ENCODE measurements around the gene CYREN.

Gene CYREN

DNA sequence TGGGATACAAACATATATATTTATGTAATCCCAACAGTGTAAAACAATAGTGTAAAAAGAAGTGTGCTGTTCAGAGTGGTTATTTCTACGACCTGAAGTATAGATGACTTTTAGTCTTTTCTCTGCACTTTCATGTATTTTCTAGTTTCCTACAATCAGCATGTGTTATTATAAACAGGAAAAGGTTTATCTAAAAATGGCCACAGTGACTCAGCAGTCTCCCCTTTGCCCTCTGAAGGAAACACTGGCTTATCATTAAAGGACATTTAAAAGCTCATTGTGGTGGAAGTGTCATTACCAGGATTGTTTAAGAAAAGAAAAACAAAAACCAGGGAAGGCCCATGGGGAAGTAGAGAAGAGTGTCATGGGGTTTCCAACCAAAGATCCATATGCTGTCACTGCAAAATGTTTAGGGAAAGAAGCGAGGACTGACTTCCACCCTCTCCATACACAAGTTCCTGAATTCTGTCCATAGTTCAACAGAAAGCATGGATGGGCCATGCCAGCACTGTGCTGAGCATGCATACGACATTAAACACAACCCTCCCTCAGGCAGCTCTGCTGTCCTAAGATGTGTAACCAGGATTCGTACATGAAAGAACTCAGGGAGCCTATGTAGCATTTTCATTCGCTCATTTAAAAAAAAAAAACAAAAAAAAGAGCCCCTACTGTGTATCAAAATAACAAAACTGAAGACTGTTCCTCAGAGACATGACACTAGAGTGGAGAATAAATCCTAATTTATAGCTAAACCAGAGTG, 10.2 kb downstream of the CYREN start:
- no peak overlapping the region for H3K27ac ChIP-seq (ENCODE audit: low read length)
- no peaks in the 10 kb centered on the region for H3K79me2 ChIP-seq (ENCODE audit: low read length)

DNA sequence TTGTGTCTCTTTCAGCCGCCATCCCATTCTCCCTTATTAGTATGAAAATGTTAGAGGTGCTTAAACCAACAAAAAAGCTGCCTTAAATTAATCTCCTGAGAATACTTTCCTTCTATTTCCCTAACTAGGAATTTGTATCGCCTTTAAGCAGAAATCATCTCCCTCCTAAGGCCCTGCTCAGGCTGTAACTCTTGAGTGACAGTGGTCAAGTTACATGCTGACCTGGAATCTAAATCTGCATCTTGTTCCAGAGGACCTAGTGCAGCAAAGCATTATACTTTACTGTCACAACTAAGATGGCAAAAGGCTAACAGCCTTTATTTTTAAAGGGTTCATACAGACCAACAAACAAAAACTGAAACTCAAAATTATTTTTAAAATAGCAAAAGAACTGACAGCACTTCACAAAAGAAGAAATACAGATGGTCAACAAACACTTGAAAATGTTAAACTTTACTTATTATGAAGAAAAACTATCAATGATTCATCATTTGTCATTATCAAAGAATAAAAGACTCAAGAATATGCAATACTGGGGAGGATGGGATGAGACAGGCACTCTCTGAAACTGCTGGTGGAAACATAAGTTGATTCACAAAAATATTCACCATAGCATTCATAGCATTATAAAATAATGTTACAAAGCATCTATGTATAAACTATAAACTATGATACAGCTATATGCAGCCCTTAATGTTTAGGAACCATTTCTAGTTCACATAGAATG, 11.0 kb downstream of the CYREN start:
- Histone ChIP-seq H2AFZ (ENCODE audit: low read depth, low read length) (no peak overlapping the region), H3K27ac (ENCODE audit: low read length) (no peak overlapping the region)

More for the DNA sequence above, 10.2 kb downstream of the CYREN start:
- no peak overlapping the region; the same call in 1 of the 2 replicates for H3K4me2 ChIP-seq (ENCODE audit: low read length)
- no peak overlapping the region for H3K4me3 ChIP-seq (ENCODE audit: low read length)
- H3K9ac ChIP-seq (ENCODE audit: low read length): no peak overlapping the region
- H4K20me1 ChIP-seq (ENCODE audit: insufficient read depth, low read length): no peaks in the 10 kb centered on the region
- TF ChIP-seq, protein P1, sequence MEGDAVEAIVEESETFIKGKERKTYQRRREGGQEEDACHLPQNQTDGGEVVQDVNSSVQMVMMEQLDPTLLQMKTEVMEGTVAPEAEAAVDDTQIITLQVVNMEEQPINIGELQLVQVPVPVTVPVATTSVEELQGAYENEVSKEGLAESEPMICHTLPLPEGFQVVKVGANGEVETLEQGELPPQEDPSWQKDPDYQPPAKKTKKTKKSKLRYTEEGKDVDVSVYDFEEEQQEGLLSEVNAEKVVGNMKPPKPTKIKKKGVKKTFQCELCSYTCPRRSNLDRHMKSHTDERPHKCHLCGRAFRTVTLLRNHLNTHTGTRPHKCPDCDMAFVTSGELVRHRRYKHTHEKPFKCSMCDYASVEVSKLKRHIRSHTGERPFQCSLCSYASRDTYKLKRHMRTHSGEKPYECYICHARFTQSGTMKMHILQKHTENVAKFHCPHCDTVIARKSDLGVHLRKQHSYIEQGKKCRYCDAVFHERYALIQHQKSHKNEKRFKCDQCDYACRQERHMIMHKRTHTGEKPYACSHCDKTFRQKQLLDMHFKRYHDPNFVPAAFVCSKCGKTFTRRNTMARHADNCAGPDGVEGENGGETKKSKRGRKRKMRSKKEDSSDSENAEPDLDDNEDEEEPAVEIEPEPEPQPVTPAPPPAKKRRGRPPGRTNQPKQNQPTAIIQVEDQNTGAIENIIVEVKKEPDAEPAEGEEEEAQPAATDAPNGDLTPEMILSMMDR (IDR thresholded peaks at IDR 0.05; ENCODE audit: low read depth, low read length): no peak
- no peak for TF ChIP-seq EZH2phosphoT487 (IDR thresholded peaks at IDR 0.05; ENCODE audit: low read depth)
- H3K27me3 ChIP-seq (ENCODE audit: low read depth, low read length): no peaks in the 10 kb centered on the region
- peaks cover 11% of the 10 kb centered on the region for H3K4me1 ChIP-seq (ENCODE audit: low read length)
- peaks cover 52% of the 10 kb centered on the region for H3K36me3 ChIP-seq (replicated peaks; ENCODE audit: low read depth, low read length)
- H2AFZ ChIP-seq (ENCODE audit: low read depth, low read length): no peak overlapping the region
- peaks cover 23% of the 10 kb centered on the region; the same call in 1 of the 2 replicates for H3K9me3 ChIP-seq (ENCODE audit: insufficient read depth, low read length)

DNA sequence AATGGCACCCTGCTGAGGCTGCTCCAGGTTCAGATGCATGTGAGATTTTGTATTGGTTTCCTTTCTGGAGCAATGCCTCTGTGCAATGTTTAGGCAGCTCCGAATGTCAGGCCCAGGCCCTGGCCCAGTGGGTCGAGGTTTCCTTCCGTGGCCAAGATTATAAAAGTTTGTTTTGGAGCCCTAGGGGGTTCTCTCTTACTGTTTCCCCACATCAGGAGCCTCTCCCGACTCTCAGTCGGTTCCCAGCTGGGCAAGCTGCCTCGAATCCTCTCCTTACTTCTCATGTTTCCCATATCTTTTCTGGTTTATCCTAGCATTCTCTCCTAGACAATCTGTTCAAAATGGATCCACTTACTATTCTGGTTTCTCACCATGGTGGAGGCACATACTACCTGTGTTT, 11.6 kb downstream of the CYREN start:
- H2AFZ ChIP-seq (ENCODE audit: low read depth, low read length): no peak overlapping the region
- H3K27me3 ChIP-seq (ENCODE audit: low read depth, low read length): no peaks in the 10 kb centered on the region
- no peaks in the 10 kb centered on the region for H4K20me1 ChIP-seq (ENCODE audit: insufficient read depth, low read length)
- H3K79me2 ChIP-seq (ENCODE audit: low read length): no peaks in the 10 kb centered on the region
- H3K4me1 ChIP-seq (ENCODE audit: low read length): peaks cover 11% of the 10 kb centered on the region
- H3K9ac ChIP-seq (ENCODE audit: low read length): no peak overlapping the region
- H3K4me3 ChIP-seq (ENCODE audit: low read length): no peak overlapping the region
- no peak overlapping the region for H3K4me2 ChIP-seq (ENCODE audit: low read length)
- peaks cover 39% of the 10 kb centered on the region for H3K36me3 ChIP-seq (replicated peaks; ENCODE audit: low read depth, low read length)
- peaks cover 27% of the 10 kb centered on the region; the same call in 1 of the 2 replicates for H3K9me3 ChIP-seq (ENCODE audit: insufficient read depth, low read length)
- TF ChIP-seq EZH2phosphoT487 (IDR thresholded peaks at IDR 0.05; ENCODE audit: low read depth): no peak
- TF ChIP-seq, protein P1 (IDR thresholded peaks at IDR 0.05; ENCODE audit: low read depth, low read length): no peak
- no peak overlapping the region for H3K27ac ChIP-seq (ENCODE audit: low read length)

More for the DNA sequence above, 11.0 kb downstream of the CYREN start:
- H3K36me3 ChIP-seq (replicated peaks; ENCODE audit: low read depth, low read length): peaks cover 46% of the 10 kb centered on the region
- H3K4me2 ChIP-seq (ENCODE audit: low read length): no peak overlapping the region
- no peak for TF ChIP-seq EZH2phosphoT487 (IDR thresholded peaks at IDR 0.05; ENCODE audit: low read depth)
- TF ChIP-seq, protein P1 (IDR thresholded peaks at IDR 0.05; ENCODE audit: low read depth, low read length): no peak
- no peaks in the 10 kb centered on the region for H3K27me3 ChIP-seq (ENCODE audit: low read depth, low read length)
- no peak overlapping the region for H3K9ac ChIP-seq (ENCODE audit: low read length)
- H3K79me2 ChIP-seq (ENCODE audit: low read length): no peaks in the 10 kb centered on the region
- H3K4me3 ChIP-seq (ENCODE audit: low read length): no peak overlapping the region
- H3K4me1 ChIP-seq (ENCODE audit: low read length): peaks cover 11% of the 10 kb centered on the region
- no peaks in the 10 kb centered on the region for H4K20me1 ChIP-seq (ENCODE audit: insufficient read depth, low read length)
- peaks cover 24% of the 10 kb centered on the region; the same call in 1 of the 2 replicates for H3K9me3 ChIP-seq (ENCODE audit: insufficient read depth, low read length)

DNA sequence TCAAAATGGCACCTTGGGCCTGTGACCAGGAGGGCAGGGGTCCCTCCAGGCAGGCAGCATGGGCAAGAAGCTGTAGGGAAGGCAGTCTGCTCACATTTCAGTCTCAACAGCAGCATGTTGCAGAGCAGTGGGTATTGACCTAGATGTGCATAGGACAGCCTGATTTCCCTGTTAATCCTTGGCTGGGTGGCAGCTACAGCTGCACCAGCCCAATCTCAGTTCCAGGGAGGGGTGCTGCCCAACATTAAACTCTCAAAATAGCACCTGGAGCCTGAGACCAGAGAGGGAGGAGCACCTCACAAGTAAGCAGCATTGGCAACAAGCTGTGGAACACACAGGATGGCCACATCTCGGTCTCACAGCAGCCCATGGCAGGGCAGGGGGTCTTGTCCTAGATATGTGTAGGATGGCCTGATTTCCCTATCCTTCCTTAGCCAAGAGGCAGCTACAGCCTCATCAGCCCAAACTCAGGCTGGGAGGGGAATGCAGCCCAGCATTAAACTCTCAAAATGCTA, 12.3 kb downstream of the CYREN start:
- Histone ChIP-seq H3K9me3 (ENCODE audit: insufficient read depth, low read length) (peaks cover 27% of the 10 kb centered on the region; the same call in 1 of the 2 replicates), H3K27me3 (ENCODE audit: low read depth, low read length) (no peaks in the 10 kb centered on the region), H3K27ac (ENCODE audit: low read length) (no peak overlapping the region), H4K20me1 (ENCODE audit: insufficient read depth, low read length) (no peaks in the 10 kb centered on the region), H2AFZ (ENCODE audit: low read depth, low read length) (no peak overlapping the region), H3K4me3 (ENCODE audit: low read length) (no peak overlapping the region), H3K79me2 (ENCODE audit: low read length) (no peaks in the 10 kb centered on the region), H3K36me3 (replicated peaks; ENCODE audit: low read depth, low read length) (peaks cover 35% of the 10 kb centered on the region), H3K9ac (ENCODE audit: low read length) (no peak overlapping the region), H3K4me1 (ENCODE audit: low read length) (peaks cover 11% of the 10 kb centered on the region), H3K4me2 (ENCODE audit: low read length) (no peak overlapping the region)
- no peak for TF ChIP-seq EZH2phosphoT487 (IDR thresholded peaks at IDR 0.05; ENCODE audit: low read depth)
- TF ChIP-seq, protein P1 (IDR thresholded peaks at IDR 0.05; ENCODE audit: low read depth, low read length): no peak
